Mammary epithelial cell (primary cell): ENCODE data around the gene EXOG.

Experiments used
- EZH2 ChIP-seq: IDR thresholded peaks from 2 replicates; pipeline ENCODE4 v1.6.1; 2012; ENCODE audit warnings: low read length, inconsistent platforms, borderline replicate concordance
- TF ChIP-seq, protein P1 (sequence below), 2 donors: IDR thresholded peaks in 1 of 2; conservative IDR thresholded peaks in 1 of 2; 2 replicates each; pipeline ENCODE4 v1.5.1; 2011 to 2012; ENCODE audit warnings: inconsistent platforms in 2 of 2, low read length in 2 of 2, mild to moderate bottlenecking in 2 of 2, control low read depth in 1 of 2, low read depth in 1 of 2; ENCODE audit not compliant: insufficient read depth in 1 of 2; ENCODE audit errors: extremely low read depth in 1 of 2

DNA sequence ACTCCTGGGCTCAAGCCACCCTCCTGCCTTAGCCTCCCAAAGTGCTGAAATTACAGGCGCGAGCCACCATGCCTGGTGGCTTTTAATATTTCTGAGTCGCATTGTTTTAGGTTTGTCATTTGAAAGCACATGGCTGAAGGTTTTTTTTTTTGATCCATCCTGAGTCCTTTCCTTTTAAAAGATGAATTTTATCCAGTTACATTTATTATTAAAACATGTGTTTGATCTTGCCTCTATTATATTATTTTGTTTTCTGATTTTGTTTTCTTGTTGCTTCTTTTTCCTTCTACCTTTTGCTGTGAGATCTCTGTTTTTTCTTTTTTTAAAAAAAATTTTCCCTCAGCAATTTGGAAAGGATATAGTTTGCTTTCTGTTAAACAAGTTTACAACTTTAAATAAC, 77.0 kb downstream of the EXOG start:
- TF ChIP-seq, protein P1, sequence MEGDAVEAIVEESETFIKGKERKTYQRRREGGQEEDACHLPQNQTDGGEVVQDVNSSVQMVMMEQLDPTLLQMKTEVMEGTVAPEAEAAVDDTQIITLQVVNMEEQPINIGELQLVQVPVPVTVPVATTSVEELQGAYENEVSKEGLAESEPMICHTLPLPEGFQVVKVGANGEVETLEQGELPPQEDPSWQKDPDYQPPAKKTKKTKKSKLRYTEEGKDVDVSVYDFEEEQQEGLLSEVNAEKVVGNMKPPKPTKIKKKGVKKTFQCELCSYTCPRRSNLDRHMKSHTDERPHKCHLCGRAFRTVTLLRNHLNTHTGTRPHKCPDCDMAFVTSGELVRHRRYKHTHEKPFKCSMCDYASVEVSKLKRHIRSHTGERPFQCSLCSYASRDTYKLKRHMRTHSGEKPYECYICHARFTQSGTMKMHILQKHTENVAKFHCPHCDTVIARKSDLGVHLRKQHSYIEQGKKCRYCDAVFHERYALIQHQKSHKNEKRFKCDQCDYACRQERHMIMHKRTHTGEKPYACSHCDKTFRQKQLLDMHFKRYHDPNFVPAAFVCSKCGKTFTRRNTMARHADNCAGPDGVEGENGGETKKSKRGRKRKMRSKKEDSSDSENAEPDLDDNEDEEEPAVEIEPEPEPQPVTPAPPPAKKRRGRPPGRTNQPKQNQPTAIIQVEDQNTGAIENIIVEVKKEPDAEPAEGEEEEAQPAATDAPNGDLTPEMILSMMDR (conservative IDR thresholded peaks at IDR 0.05 in 1 of 2, IDR thresholded peaks at IDR 0.05 in 1 of 2; ENCODE audit: extremely low read depth in 1 of 2, insufficient read depth in 1 of 2, low read depth in 1 of 2, low read length in 2 of 2), result no peak
- TF ChIP-seq EZH2, result no peak
